Uterus (tissue), 2 donors: ENCODE results near the gene SOWAHA.

Source experiments
- CTCF ChIP-seq, 4 experiments: fragments of 200-600 bp in 2 of 4; fragments of 450-650 bp in 2 of 4; sonication (generic) in 2 of 4; IDR thresholded peaks; one replicate each; pipeline ENCODE4 v1.5.1; 2016 to 2019; ENCODE audit warnings: antibody characterized with exemption in 4 of 4, mild to moderate bottlenecking in 2 of 4, moderate library complexity in 1 of 4
- POLR2A ChIP-seq, 2 donors: fragments of 450-650 bp; IDR thresholded peaks; one replicate each; pipeline ENCODE4 v1.6.1; 2016; ENCODE audit warnings: antibody characterized with exemption in 2 of 2, mild to moderate bottlenecking in 1 of 2, moderate library complexity in 1 of 2

- no peak for TF ChIP-seq CTCF (IDR thresholded peaks at IDR 0.05)
- no peak for TF ChIP-seq POLR2A (IDR thresholded peaks at IDR 0.05)
Measured at GRCh38 chr5:132849347-132849746, 36.2 kb downstream of the SOWAHA start.
